Naive thymus-derived CD4-positive, alpha-beta T cell (primary cell): ENCODE data around the gene ANKRD55. TPM values are rescaled to one million over a fixed set of nuclear protein-coding genes. Genes with fewer than 3 reads are reported as not detected.
A peak's percentile ranks its signal among the peaks of the same experiment; 100 is the strongest.

Experiments
- ATAC-seq: fragments of 150-1000 bp; cut with Tn5 transposase; 2 replicates; pipeline ENCODE4 v1.10.0; 2021; ENCODE audit warnings: mild to moderate bottlenecking, moderate library complexity
- CTCF ChIA-PET: fragments of 350-600 bp; sonication (Branson Sonifier 250); formaldehyde crosslinking; loops from one replicate; lab custom pipeline; 2021; ENCODE audit warnings: antibody characterized with exemption; lab: Charles Lee
- POLR2A ChIA-PET: fragments of 350-600 bp; sonication (Branson Sonifier 250); formaldehyde crosslinking; loops from one replicate; lab custom pipeline; 2021; ENCODE audit warnings: antibody characterized with exemption, inconsistent platforms; lab: Charles Lee
- DNase-seq, 9 donors: peaks; one replicate each; pipeline versions ENCODE4 v3.0.0 to v3.0.0-alpha.2; 2020 to 2022; ENCODE audit warnings: mixed read lengths in 1 of 9
- H3K27ac ChIP-seq: one replicate; pipeline ENCODE4 v1.7.0; 2013; ENCODE audit warnings: mild to moderate bottlenecking, low read depth, low read length, moderate library complexity
- H3K27me3 ChIP-seq, 2 donors: one replicate each; pipeline ENCODE4 v1.7.0; 2013; ENCODE audit warnings: low read length in 2 of 2, mild to moderate bottlenecking in 2 of 2, moderate library complexity in 2 of 2; ENCODE audit not compliant: control insufficient read depth in 2 of 2, insufficient read depth in 2 of 2
- H3K36me3 ChIP-seq, 3 experiments: 1 replicate in 2 of 3; 2 replicates in 1 of 3; pipeline ENCODE4 v1.7.0; 2013; ENCODE audit warnings: low read length in 3 of 3, mild to moderate bottlenecking in 3 of 3, moderate library complexity in 1 of 3; ENCODE audit not compliant: insufficient read depth in 3 of 3, control insufficient read depth in 2 of 3
- H3K4me1 ChIP-seq, 2 donors: one replicate each; pipeline ENCODE4 v1.7.0; 2013; ENCODE audit warnings: low read length in 2 of 2, mild to moderate bottlenecking in 2 of 2, moderate library complexity in 1 of 2; ENCODE audit not compliant: control insufficient read depth in 2 of 2, insufficient read depth in 2 of 2
- H3K4me3 ChIP-seq: 2 replicates; pipeline ENCODE4 v1.7.0; 2013; ENCODE audit warnings: mild to moderate bottlenecking, low read length
- H3K9me3 ChIP-seq, 3 experiments: 1 replicate in 2 of 3; 2 replicates in 1 of 3; pipeline ENCODE4 v1.7.0; 2013; ENCODE audit warnings: low read length in 3 of 3; ENCODE audit not compliant: control insufficient read depth in 2 of 3
- H3K27ac Mint-ChIP-seq, 9 donors: one replicate each; pipeline ENCODE4 v1.8.0; 2020 to 2022; ENCODE audit warnings: mixed read lengths in 9 of 9, mild to moderate bottlenecking in 8 of 9, moderate library complexity in 5 of 9, inconsistent platforms in 2 of 9
- H3K27me3 Mint-ChIP-seq, 5 donors: one replicate each; pipeline ENCODE4 v1.8.0; 2021 to 2022; ENCODE audit warnings: mixed read lengths in 5 of 5, mild to moderate bottlenecking in 1 of 5
- H3K36me3 Mint-ChIP-seq, 5 donors: one replicate each; pipeline ENCODE4 v1.8.0; 2020 to 2022; ENCODE audit warnings: mixed read lengths in 5 of 5, mild to moderate bottlenecking in 3 of 5, inconsistent platforms in 1 of 5
- H3K4me1 Mint-ChIP-seq, 7 donors: one replicate each; pipeline ENCODE4 v1.8.0; 2020 to 2022; ENCODE audit warnings: mixed read lengths in 7 of 7, mild to moderate bottlenecking in 3 of 7, inconsistent platforms in 1 of 7
- H3K4me3 Mint-ChIP-seq, 10 donors: one replicate each; pipeline ENCODE4 v1.8.0; 2020 to 2022; ENCODE audit warnings: mild to moderate bottlenecking in 10 of 10, mixed read lengths in 10 of 10, moderate library complexity in 6 of 10, inconsistent platforms in 2 of 10
- H3K9me3 Mint-ChIP-seq, 11 donors: one replicate each; pipeline ENCODE4 v1.8.0; 2020 to 2022; ENCODE audit warnings: mixed read lengths in 11 of 11, mild to moderate bottlenecking in 4 of 11, inconsistent platforms in 1 of 11, moderate library complexity in 1 of 11
- intact Hi-C, 2 donors: fragments of 100-400 bp; cut with micrococcal nuclease; formaldehyde crosslinking; loops; one replicate each; pipeline ENCODE4 v1.15.1; 2023
- polyA plus RNA-seq, 2 donors: library from polyadenylated mRNA; unstranded; fragments of 300-500 nt; fragmentation: Illumina TruSeq; gene quantifications; one replicate each; pipeline ENCODE4 v1.2.3, GENCODE V29; 2021
- total RNA-seq, 6 experiments: library from RNA in 5 of 6; stranded (reverse) in 5 of 6; gene quantifications; 1 replicate in 5 of 6; 2 replicates in 1 of 6; pipeline ENCODE4 v1.2.3 and lab custom pipeline; 2021 to 2026

The ANKRD55 gene
- total and polyA plus RNA-seq, 7 experiments from 2014 or later: 7.1 to 89.7 (median 24.4) TPM

DNA sequence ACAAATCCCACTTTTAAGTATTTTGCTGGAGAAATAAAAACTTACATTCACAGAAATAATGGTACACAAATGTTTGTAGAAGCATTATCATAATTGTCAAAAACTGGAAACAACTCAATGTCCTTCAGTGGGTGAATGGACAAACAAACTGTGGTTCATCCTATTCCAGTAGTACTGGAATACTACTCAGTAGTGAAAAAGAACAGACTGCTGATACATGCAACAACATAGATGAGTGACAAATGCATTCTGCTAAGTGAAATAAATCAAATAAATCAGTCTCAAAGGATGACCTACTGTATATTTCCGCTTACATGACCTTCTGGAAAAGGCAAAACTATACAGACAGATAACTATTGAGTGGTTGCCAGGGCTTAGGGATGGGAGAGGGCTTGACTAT, 114.1 kb downstream of the ANKRD55 start:
- intact Hi-C loops: no loop called here
- ATAC-seq: no peak
- Mint-ChIP-seq H3K27me3 (no peaks in the 10 kb centered on the region), H3K36me3 (peaks cover 0 to 29% (median 26%) of the 10 kb centered on the region in 5 donors), H3K27ac (peak overlapping the region in 5 of 9 donors; percentile 9 to 67 (median 37)), H3K9me3 (peaks cover 0 to 5% (median 0%) of the 10 kb centered on the region in 11 donors), H3K4me1 (peaks cover 5 to 33% (median 23%) of the 10 kb centered on the region in 7 donors), H3K4me3 (no peak overlapping the region)
- H3K4me1 ChIP-seq: peaks cover 0 to 16% of the 10 kb centered on the region in 2 donors
- POLR2A ChIA-PET: no interaction called here
- peaks cover 0 to 12% (median 5%) of the 10 kb centered on the region in 3 experiments for H3K36me3 ChIP-seq
- H3K27me3 ChIP-seq: no peaks in the 10 kb centered on the region
- H3K9me3 ChIP-seq: no peaks in the 10 kb centered on the region
- DNase-seq: no peak
- CTCF ChIA-PET: no interaction called here
- no peak overlapping the region for H3K4me3 ChIP-seq
- H3K27ac ChIP-seq: no peak overlapping the region

DNA sequence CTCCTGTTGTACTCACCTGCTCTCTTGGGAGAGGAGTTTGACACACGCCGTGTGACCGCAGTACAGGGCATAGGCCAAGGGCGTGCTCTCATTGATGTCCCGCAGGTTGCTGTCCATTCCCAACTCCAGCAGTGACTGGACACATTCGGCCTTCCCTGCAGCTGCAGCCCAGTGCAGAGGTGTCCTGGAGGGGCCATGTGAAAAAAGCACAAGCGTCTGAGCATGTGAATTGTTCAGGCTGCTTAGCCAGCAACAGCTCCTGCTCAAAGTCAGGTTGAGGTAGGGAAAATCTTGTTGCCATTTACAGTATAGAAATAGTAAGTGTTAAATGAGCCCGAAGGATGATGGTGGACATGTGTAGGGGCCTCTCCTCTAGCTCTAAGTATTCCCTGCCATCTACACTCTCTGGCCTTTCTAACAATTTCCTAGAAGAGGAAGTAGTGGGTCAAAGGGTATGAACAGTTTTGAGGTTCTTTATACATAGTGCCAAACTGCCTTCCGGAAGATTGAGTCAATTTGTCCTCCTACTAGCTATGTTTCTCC, 116.5 kb downstream of the ANKRD55 start:
- H3K27ac Mint-ChIP-seq: peak overlapping the region in 6 of 9 donors; percentile 36 to 81 (median 44)
- peaks cover 0 to 27% (median 8%) of the 10 kb centered on the region in 7 donors for H3K4me1 Mint-ChIP-seq
- Histone ChIP-seq H3K27me3 (no peaks in the 10 kb centered on the region), H3K9me3 (no peaks in the 10 kb centered on the region), H3K36me3 (peaks cover 0 to 15% (median 0%) of the 10 kb centered on the region in 3 experiments), H3K4me3 (no peak overlapping the region), H3K4me1 (peaks cover 0 to 7% of the 10 kb centered on the region in 2 donors), H3K27ac (no peak overlapping the region)
- peaks cover 0 to 5% (median 0%) of the 10 kb centered on the region in 11 donors for H3K9me3 Mint-ChIP-seq
- no peaks in the 10 kb centered on the region for H3K27me3 Mint-ChIP-seq
- no peak for DNase-seq
- H3K4me3 Mint-ChIP-seq: peak overlapping the region in 2 of 10 donors; percentile 29 to 32
- ChIA-PET CTCF (interaction anchor here (0.6 to 1.1 kb wide), 2 partner anchors 9 to 711 kb away, joined by 3 read pairs; no protein-coding TSS in a partner anchor), POLR2A (interaction anchor here (0.6 to 1.0 kb wide), 5 partner anchors 11 to 53 kb away, joined by 3 to 8 read pairs (median 3); no protein-coding TSS in a partner anchor)
- ATAC-seq: no peak
- H3K36me3 Mint-ChIP-seq: peaks cover 0 to 28% (median 26%) of the 10 kb centered on the region in 5 donors
- intact Hi-C loops: loop anchor here in 1 of 2 donors (1.0 kb wide), 2 partner anchors 10 to 11 kb away; no protein-coding TSS in a partner anchor

DNA sequence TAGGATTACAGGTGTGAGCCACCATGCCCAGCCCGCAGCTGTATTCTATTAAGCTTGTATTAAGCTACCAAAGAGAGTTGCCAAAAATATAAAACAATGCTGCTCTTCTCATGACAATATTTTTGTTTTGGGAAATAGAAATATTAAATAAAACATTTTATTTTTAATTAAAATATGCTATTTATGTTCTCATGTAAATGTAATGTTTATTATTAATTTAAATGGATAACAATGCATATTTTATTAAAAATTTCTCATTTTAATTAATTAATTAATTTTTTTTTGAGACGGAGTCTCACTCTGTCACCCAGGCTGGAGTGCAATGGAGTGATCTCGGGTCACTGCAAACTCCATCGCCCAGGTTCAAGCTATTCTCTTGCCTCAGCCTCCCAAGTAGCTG, 117.5 kb downstream of the ANKRD55 start:
- DNase-seq (no peak), ATAC-seq (no peak)
- Mint-ChIP-seq H3K4me1 (peaks cover 3 to 38% (median 19%) of the 10 kb centered on the region in 7 donors), H3K36me3 (peaks cover 6 to 36% (median 35%) of the 10 kb centered on the region in 5 donors), H3K27me3 (no peaks in the 10 kb centered on the region), H3K9me3 (peaks cover 0 to 5% (median 0%) of the 10 kb centered on the region in 11 donors), H3K4me3 (no peak overlapping the region), H3K27ac (no peak overlapping the region)
- ChIA-PET POLR2A (interaction anchor here (1.5 kb wide), 1 partner anchor 33 kb away, joined by 6 read pairs; no protein-coding TSS in a partner anchor), CTCF (no interaction called here)
- Histone ChIP-seq H3K36me3 (peaks cover 0 to 24% (median 0%) of the 10 kb centered on the region in 3 experiments), H3K4me3 (no peak overlapping the region), H3K9me3 (no peaks in the 10 kb centered on the region), H3K4me1 (peaks cover 0 to 7% of the 10 kb centered on the region in 2 donors), H3K27ac (no peak overlapping the region), H3K27me3 (no peaks in the 10 kb centered on the region)
- intact Hi-C loops: no loop called here

DNA sequence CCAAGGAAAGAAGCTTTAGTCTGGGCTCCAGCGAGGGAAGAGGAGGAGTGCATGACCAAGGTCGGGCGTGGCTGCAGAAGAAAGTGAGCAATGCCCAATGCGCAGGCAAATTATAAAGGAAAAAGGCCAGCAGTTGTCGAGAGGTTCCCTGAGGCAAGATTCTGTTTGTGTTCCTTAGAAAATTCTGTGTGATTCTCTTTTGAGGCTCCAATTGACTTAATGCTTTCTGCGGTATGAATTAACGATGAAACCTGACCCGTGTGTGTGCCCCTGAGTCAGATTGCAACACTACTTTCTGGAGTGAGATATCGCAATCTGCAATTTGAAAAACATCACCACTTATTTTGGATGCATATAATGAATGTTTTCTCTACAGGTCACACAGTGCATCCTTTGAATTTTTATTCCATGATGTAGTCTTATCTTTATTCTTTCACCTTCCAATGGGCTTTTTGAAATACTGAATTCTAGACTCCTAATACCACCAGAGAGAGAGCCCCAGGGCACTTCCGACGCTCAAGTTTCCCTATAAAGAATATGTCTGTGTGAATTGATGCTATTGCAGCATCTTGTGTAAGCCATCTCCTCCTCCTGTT, 120.5 kb downstream of the ANKRD55 start:
- ChIA-PET POLR2A (interaction anchor here (1.0 to 11.1 kb wide), 3 partner anchors 8 to 54 kb away, joined by 3 to 78 read pairs (median 4); no protein-coding TSS in a partner anchor), CTCF (no interaction called here)
- H3K9me3 ChIP-seq: no peaks in the 10 kb centered on the region
- peaks cover 0 to 21% (median 0%) of the 10 kb centered on the region in 3 experiments for H3K36me3 ChIP-seq
- Mint-ChIP-seq H3K27me3 (no peaks in the 10 kb centered on the region), H3K4me1 (peaks cover 7 to 55% (median 31%) of the 10 kb centered on the region in 7 donors), H3K4me3 (peak overlapping the region in 1 of 10 donors; percentile 38), H3K9me3 (no peaks in the 10 kb centered on the region), H3K36me3 (peaks cover 8 to 37% (median 33%) of the 10 kb centered on the region in 5 donors), H3K27ac (peak overlapping the region in 3 of 9 donors; percentile 32 to 73 (median 65))
- DNase-seq (no peak), ATAC-seq (no peak)
- H3K4me3 ChIP-seq: no peak overlapping the region
- no peak overlapping the region for H3K27ac ChIP-seq
- intact Hi-C loops: no loop called here
- H3K4me1 ChIP-seq: peaks cover 0 to 18% of the 10 kb centered on the region in 2 donors
- H3K27me3 ChIP-seq: no peaks in the 10 kb centered on the region

DNA sequence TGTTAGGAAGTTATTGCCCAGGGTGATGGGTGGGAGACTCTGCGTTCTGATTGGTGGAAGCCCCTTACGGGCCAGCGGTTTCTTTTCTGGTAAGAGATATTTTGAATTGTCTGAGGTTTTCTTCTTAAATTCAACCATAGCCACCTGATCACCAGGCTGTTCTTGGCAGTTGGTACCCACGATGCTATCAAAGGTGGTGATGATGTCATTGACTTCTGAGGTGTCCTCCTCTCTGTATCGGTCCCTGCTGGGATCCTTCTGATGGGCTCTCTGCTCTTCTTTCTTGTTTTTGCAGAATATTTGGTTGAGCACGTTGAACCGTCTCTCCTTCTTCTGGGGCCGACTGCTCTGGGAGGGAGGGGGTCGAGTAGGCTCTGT, 121.7 kb downstream of the ANKRD55 start:
- Mint-ChIP-seq H3K4me1 (peaks cover 10 to 59% (median 36%) of the 10 kb centered on the region in 7 donors), H3K9me3 (no peaks in the 10 kb centered on the region), H3K36me3 (peaks cover 8 to 40% (median 34%) of the 10 kb centered on the region in 5 donors), H3K27ac (peak overlapping the region in 7 of 9 donors; percentile 16 to 77 (median 46)), H3K4me3 (peak overlapping the region in 1 of 10 donors; percentile 16), H3K27me3 (no peaks in the 10 kb centered on the region)
- Histone ChIP-seq H3K27ac (no peak overlapping the region), H3K27me3 (no peaks in the 10 kb centered on the region), H3K9me3 (no peaks in the 10 kb centered on the region), H3K4me1 (peaks cover 0 to 22% of the 10 kb centered on the region in 2 donors), H3K4me3 (no peak overlapping the region), H3K36me3 (peaks cover 0 to 21% (median 0%) of the 10 kb centered on the region in 3 experiments)
- ChIA-PET POLR2A (interaction anchor here (0.9 to 11.1 kb wide), 5 partner anchors 9 to 102 kb away, joined by 3 to 78 read pairs (median 3); no protein-coding TSS in a partner anchor), CTCF (no interaction called here)
- no peak for DNase-seq
- intact Hi-C loops: no loop called here
- ATAC-seq: no peak

DNA sequence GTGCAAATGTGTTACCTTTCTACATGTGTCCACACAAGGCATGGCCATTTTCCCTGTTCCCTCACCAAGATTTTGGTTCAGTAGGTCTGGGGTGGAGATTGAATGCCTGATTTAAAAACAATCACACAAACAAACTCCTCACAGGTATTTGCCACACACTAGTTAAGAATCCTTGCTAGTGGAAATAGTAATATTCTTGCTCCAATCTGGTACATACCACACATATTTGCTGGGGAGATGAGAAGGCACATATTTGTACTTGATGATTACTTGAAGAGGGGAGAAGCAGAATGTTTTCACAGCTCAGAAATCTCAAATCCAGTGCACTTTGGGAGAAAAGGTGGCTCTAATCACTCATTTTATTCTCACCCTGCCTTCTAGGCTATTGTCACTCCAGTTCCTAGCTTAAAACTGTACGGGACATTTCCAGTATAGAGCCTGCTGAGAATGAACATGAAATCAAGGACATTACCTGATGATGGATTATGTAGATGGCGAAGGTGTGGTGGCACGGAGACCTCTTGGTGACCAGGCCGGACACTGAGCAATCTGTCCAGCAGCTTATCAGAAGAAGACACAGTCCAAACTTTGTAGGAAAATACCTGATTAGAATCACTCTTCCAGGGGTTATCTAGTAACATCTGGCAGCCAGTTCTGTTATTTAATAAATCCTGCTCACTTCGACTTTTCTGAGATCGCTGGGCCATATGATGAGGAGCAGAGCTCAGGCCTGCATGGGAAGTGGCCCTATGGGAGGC, 122.3 kb downstream of the ANKRD55 start:
- Mint-ChIP-seq H3K4me3 (no peak overlapping the region), H3K4me1 (peaks cover 12 to 63% (median 42%) of the 10 kb centered on the region in 7 donors), H3K27ac (peak overlapping the region in 7 of 9 donors; percentile 16 to 83 (median 69)), H3K36me3 (peaks cover 8 to 44% (median 35%) of the 10 kb centered on the region in 5 donors), H3K9me3 (no peaks in the 10 kb centered on the region), H3K27me3 (no peaks in the 10 kb centered on the region)
- POLR2A ChIA-PET: interaction anchor here (0.6 to 11.1 kb wide), 5 partner anchors 8 to 1139 kb away, joined by 3 to 78 read pairs (median 3); no protein-coding TSS in a partner anchor
- intact Hi-C loops: no loop called here
- Histone ChIP-seq H3K9me3 (no peaks in the 10 kb centered on the region), H3K4me1 (peaks cover 0 to 27% of the 10 kb centered on the region in 2 donors), H3K36me3 (peaks cover 0 to 21% (median 0%) of the 10 kb centered on the region in 3 experiments), H3K4me3 (no peak overlapping the region), H3K27me3 (no peaks in the 10 kb centered on the region), H3K27ac (no peak overlapping the region)
- DNase-seq (no peak), ATAC-seq (no peak)
- CTCF ChIA-PET: no interaction called here
